GM21723 (cell line): ENCODE results near the gene MBTD1.
"Not testable (repeated sequence)": the region's sequence is repeated elsewhere in the genome, so short reads cannot be mapped to it uniquely, and the experiment has no call there.

Experiments used
- ATAC-seq: cut with Tn5 transposase; IDR thresholded peaks from one replicate; pipeline ENCODE4 v1.9.1; 2021; ENCODE audit warnings: mild to moderate bottlenecking, moderate library complexity; ENCODE audit not compliant: unreplicated experiment

MBTD1 gene

DNA sequence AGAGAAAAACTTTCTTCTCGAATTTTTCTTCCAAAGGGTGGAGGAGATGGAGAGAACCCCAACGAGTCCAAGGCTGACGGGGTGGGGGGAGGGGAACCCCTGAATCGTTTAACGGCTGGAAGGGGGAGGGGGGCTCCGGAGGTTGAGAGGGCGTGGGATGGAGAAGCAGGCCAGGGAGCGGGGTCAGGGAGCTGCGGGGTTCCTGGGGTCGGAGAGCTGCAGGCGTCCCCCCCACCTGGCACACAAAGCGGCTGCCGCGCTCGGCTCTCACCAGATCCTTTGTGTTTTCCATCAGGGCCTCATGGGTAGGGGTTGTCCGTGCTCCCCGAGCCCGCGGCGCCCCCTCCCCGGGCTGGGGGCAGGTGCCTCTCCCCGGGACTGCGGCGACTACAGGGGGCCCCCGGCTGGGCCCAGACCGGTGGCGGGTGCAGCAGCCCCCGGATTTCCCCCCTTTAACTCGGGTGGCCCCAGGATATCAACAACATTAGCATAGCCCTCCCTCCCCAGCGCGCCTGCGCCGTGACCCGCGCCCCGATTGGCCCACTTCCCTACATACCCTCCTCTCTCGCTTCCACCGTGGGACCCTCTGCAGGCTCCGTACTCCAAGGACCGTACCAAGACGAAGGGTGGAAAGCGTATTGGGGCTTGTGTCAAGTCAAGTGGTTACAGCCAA lies at the start of gene MBTD1:
Gene MBTD1 (minus strand): TSS at position 486 of the 673 bp plus-strand sequence. CDS start 34,888 bp downstream, outside the sequence.
- ATAC-seq: peak; percentile 77

- ATAC-seq: no peak
Measured at GRCh38 chr17:51305182-51305581, 45.3 kb upstream of the MBTD1 start.

GRCh38 chr17:51299859-51300258 lies 40.0 kb upstream of the MBTD1 start:
- no peak for ATAC-seq

GRCh38 chr17:51298508-51299371 lies 38.9 kb upstream of the MBTD1 start:
- no peak for ATAC-seq

GRCh38 chr17:51294338-51294737 lies 34.5 kb upstream of the MBTD1 start:
- not testable (repeated sequence) for ATAC-seq

GRCh38 chr17:51289696-51290111 lies 29.9 kb upstream of the MBTD1 start:
- ATAC-seq: no peak

GRCh38 chr17:51287412-51287811 lies 27.6 kb upstream of the MBTD1 start:
- ATAC-seq: no peak

DNA sequence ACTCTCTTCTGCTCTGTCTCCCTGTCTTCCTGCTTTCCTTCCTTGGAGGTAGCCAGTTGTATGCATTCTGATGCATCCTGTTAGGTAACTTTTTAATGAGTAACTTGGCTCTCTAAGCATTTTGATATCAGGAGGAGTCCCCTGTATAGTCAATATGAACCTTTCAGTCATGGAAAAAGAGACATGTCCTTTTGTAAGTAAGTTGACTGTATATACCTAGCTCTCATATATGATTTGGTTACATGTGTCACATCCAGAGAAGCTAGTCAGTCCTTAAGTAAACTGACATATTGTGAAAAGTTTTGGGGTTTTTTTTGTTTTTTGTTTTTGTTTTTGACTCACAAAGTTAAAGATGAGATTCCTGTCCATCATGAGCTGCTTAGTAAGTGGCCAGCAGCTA lies 19.3 kb upstream of the MBTD1 start:
- no peak for ATAC-seq

- ATAC-seq: no peak
Measured at GRCh38 chr17:51275381-51275780, 15.5 kb upstream of the MBTD1 start.

GRCh38 chr17:51272812-51273211 lies 13.0 kb upstream of the MBTD1 start:
- ATAC-seq: no peak

- ATAC-seq: no peak
Measured at GRCh38 chr17:51270636-51271035, 10.8 kb upstream of the MBTD1 start.

- no peak for ATAC-seq
Measured at GRCh38 chr17:51269991-51270390, 10.1 kb upstream of the MBTD1 start.

DNA sequence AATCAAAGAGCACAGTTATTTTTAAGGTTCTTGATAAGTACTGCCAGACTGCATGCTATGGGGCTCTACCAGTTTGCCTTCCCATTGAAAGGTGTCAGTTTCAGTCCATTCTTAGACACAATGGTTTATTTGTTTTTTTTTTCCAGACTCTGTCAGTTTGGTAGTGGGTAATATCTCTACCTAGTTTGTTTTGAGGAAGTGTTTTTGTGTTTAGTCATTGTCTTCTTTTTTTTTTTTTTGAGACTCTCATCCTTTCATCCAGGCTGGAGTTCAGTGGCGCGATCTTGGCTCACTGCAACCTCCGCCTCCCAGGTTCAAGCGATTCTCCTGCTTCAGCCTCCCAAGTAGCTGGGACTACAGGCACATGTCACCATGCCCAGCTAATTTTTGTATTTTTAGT lies 4.6 kb upstream of the MBTD1 start:
- not testable (repeated sequence) for ATAC-seq

GRCh38 chr17:51263006-51263405 lies 3.2 kb upstream of the MBTD1 start:
- no peak for ATAC-seq

DNA sequence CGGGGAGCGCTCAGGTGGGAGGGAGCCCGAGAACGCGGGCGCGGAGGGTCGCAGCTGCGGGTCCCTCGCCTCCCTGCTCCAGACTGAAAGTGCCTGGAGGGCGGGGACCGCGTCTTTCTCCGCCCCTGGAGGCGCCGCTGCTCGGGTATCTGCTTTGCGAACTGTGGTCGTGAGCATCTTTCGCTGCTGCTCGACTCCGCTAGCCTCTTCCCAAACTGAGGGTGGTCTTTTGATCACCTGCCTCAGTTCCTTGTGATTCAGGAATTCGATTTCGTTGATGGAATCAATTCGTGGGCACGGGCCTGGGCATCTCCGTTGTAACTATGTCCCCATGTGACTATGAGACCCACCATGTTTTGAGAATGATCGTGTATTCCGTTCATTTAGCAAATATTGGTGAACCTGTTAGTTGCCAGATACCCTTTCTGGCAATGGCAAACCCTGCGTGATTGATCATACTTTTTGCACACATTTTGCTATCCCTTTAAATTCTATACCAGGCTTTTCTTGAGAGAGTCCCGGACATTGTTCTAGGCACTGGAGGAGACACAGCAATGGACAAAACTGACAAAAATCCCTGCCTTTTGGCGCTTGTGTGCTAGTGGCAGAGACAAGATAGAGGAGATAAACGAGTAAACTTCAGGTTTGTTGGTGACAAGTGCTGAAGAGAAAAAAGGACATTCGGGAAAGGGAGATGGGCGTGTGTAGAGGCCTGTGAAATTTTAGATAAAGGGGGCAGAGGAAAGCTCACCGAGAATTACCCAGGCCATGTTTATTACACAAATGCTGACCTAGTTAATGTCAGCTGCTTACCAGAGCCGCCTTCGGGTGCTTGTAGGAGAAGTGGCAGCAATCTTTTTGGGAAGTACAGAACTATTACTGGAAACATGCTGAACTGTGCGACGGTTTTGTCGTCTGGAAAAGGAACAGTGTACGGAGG lies 1.4 kb upstream of the MBTD1 start:
- ATAC-seq: peak; percentile 3

- ATAC-seq: peak; percentile 73
Measured at GRCh38 chr17:51260237-51261023, 581 bp upstream of the MBTD1 start, which contains the start of gene UTP18. Gene UTP18 (plus strand): TSS chr17:51260546. CDS start chr17:51260585, 39 bp downstream.

- ATAC-seq: no peak
Measured at GRCh38 chr17:51258756-51259563, 889 bp downstream of the MBTD1 start.

- no peak for ATAC-seq
Measured at GRCh38 chr17:51257150-51258081, 2.4 kb downstream of the MBTD1 start.
